Heart left ventricle (tissue), 16 donors: Measurements from ENCODE around the gene KRTCAP2. TPM values are rescaled to one million over a fixed set of nuclear protein-coding genes. Genes with fewer than 3 reads are reported as not detected.
"Not testable (repeated sequence)": the region's sequence is repeated elsewhere in the genome, so short reads cannot be mapped to it uniquely, and the experiment has no call there.

Experiments used
- ATAC-seq, 4 donors: fragments of 200-7000 bp; cut with Tn5 transposase; one replicate each; pipeline ENCODE4 v1.9.1; 2020 to 2022; ENCODE audit warnings: moderate library complexity in 4 of 4, mild to moderate bottlenecking in 3 of 4, moderate number of reproducible peaks in 1 of 4
- DNase-seq, 5 donors: peaks; one replicate each; pipeline ENCODE4 v3.0.0-alpha.2; 2020
- H3K27ac ChIP-seq, 12 donors: fragments of 200-600 bp; sonication (generic) in 4 of 12; one replicate each; pipeline versions ENCODE4 v1.5.0 to v1.8.0; 2016 to 2022; ENCODE audit warnings: mild to moderate bottlenecking in 2 of 12
- H3K27me3 ChIP-seq, 9 donors: fragments of 200-600 bp; sonication (generic) in 2 of 9; one replicate each; pipeline versions ENCODE4 v1.5.1 to v1.8.0; 2016 to 2022; ENCODE audit warnings: mild to moderate bottlenecking in 3 of 9
- H3K36me3 ChIP-seq, 9 donors: fragments of 200-600 bp; sonication (generic) in 2 of 9; one replicate each; pipeline versions ENCODE4 v1.5.0 to v1.8.0; 2018 to 2022; ENCODE audit warnings: mild to moderate bottlenecking in 2 of 9
- H3K4me1 ChIP-seq, 12 donors: fragments of 200-600 bp; sonication (generic) in 4 of 12; one replicate each; pipeline versions ENCODE4 v1.5.0 to v1.8.0; 2016 to 2022; ENCODE audit warnings: mild to moderate bottlenecking in 3 of 12
- H3K4me3 ChIP-seq, 12 donors: fragments of 200-600 bp; sonication (generic) in 4 of 12; one replicate each; pipeline versions ENCODE4 v1.5.0 to v1.8.0; 2017 to 2022; ENCODE audit warnings: mild to moderate bottlenecking in 9 of 12, moderate library complexity in 4 of 12
- H3K9me3 ChIP-seq, 12 donors: fragments of 200-600 bp; sonication (generic) in 4 of 12; one replicate each; pipeline versions ENCODE4 v1.5.0 to v1.8.0; 2016 to 2022; ENCODE audit warnings: mild to moderate bottlenecking in 1 of 12
- CTCF ChIP-seq, 12 donors: fragments of 200-600 bp; sonication (generic) in 4 of 12; IDR thresholded peaks; one replicate each; pipeline versions ENCODE4 v1.5.0 to v1.8.0; 2018 to 2022; ENCODE audit warnings: antibody characterized with exemption in 12 of 12, mild to moderate bottlenecking in 5 of 12
- POLR2A ChIP-seq, 2 donors: fragments of 450-650 bp; IDR thresholded peaks; one replicate each; pipeline ENCODE4 v1.6.1; 2017; ENCODE audit warnings: antibody characterized with exemption in 2 of 2, mild to moderate bottlenecking in 2 of 2, moderate library complexity in 2 of 2
- WGBS, 4 donors: extraction: QIAGEN DNeasy Blood & Tissue Kit in 2 of 4; methylation state at CpG; one replicate each; pipeline versions ENCODE4 v1.1.5 to v1.1.7; 2013 to 2018; 5-methylcytosine and 5-hydroxymethylcytosine counted together
- intact Hi-C, 10 donors: fragments of 100-400 bp; cut with DNase I; formaldehyde crosslinking; loops; one replicate each; pipeline versions ENCODE4 v1.11.1 to v1.14.2; 2022
- polyA plus RNA-seq, 2 donors: library from polyadenylated mRNA; stranded (reverse); fragments of 200-250 nt; gene quantifications; one replicate each; pipeline ENCODE4 v1.2.3, GENCODE V29; 2013
- total RNA-seq, 9 donors: library from RNA; depleted of rRNA in 2 of 9; stranded (reverse); fragments of >200 nt in 2 of 9; fragmentation: NEBNext Ultra II Directional in 3 of 9; extraction: Animal tissue kit (Norgen Biotek cat#: 25700) in 3 of 9; gene quantifications; one replicate each; pipeline versions ENCODE4 v1.1.0 to v1.2.4, GENCODE V29; 2016 to 2023
- donor health status: ischemic (EF 13 %, LVEDD 7.1; RV severe dilation, severe dysfunction).
- donor health status: healthy with polysubstance abuse.
- donor health status: DM: no; HTN: yes; CAD: no.
- donor health status: DM: no; HTN: no; CAD: no.
- donor health status: ischemic (EF 25% LVEDD 6.9; RV normal size, moderate dysfunction).
- donor health status: ischemic (EF 25% LVEDD 5.7; RV mildly dilated, moderate dysfunction).
- donor health status: healthy.
- donor health status: DM: yes; HTN: yes; CAD: no.
- donor health status: ischemic (EF 35%, LVEDD 5.7; RV mildly dilated, moderate dysfunction).
- donor health status: nonischemic (EF 11% LVEDD 7.7; RV severe dilation, severe dysfunction).
- donor health status: DM: yes; HTN: yes; CAD: no.
- donor health status: PGD.
- donor health status: ischemic (EF 29% LVEDD 5.4; RV normal size, mild dysfunction).
- donor health status: nonischemic (EF 23%, LVEDD 6.1; RV moderate dilation, normal function).

The KRTCAP2 gene
- total and polyA plus RNA-seq, 11 donors, result 106 to 283 (median 134) TPM

GRCh38 chr1:155169541-155169940 lies 3.6 kb downstream of the KRTCAP2 start:
- Histone ChIP-seq H3K27ac (no peak overlapping the region), H3K4me1 (peaks cover 0 to 53% (median 42%) of the 10 kb centered on the region in 12 donors), H3K36me3 (peaks cover 0 to 31% (median 24%) of the 10 kb centered on the region in 9 donors), H3K9me3 (peaks cover 0 to 6% (median 0%) of the 10 kb centered on the region in 12 donors), H3K27me3 (peaks cover 2 to 13% (median 7%) of the 10 kb centered on the region in 9 donors), H3K4me3 (no peak overlapping the region)
- ATAC-seq, result no peak
- intact Hi-C loops, result loop anchor here in 4 of 10 donors (1.0 to 5.0 kb wide), 3 partner anchors 42 to 78 kb away; partner anchors contain the start of gene EFNA1 (in 3 of the 4)
- no peak for DNase-seq
- no peak for TF ChIP-seq POLR2A (IDR thresholded peaks at IDR 0.05)
- no peak for TF ChIP-seq CTCF (IDR thresholded peaks at IDR 0.05)
- WGBS, 4 donors, result 75 to 84% (median 78%) methylated on average over 5 of the region's 5 CpGs

GRCh38 chr1:155168456-155169210 lies 4.5 kb downstream of the KRTCAP2 start:
- no peak overlapping the region for H3K27ac ChIP-seq
- peaks cover 0 to 31% (median 24%) of the 10 kb centered on the region in 9 donors for H3K36me3 ChIP-seq
- H3K4me1 ChIP-seq, result peaks cover 0 to 44% (median 36%) of the 10 kb centered on the region in 12 donors
- no peak for ATAC-seq
- intact Hi-C loops, result loop anchor here in 6 of 10 donors (1.0 to 5.0 kb wide), 3 partner anchors 41 to 77 kb away; partner anchors contain the start of gene EFNA1 (in 3 of the 6)
- TF ChIP-seq POLR2A (IDR thresholded peaks at IDR 0.05) (no peak), CTCF (IDR thresholded peaks at IDR 0.05) (no peak)
- WGBS, 4 donors, result 75 to 85% (median 80%) methylated on average over 10 of the region's 10 CpGs
- peaks cover 0 to 9% (median 0%) of the 10 kb centered on the region in 12 donors for H3K9me3 ChIP-seq
- no peak for DNase-seq
- H3K4me3 ChIP-seq, result no peak overlapping the region
- H3K27me3 ChIP-seq, result peaks cover 0 to 8% (median 0%) of the 10 kb centered on the region in 9 donors

GRCh38 chr1:155168105-155168445 lies 5.0 kb downstream of the KRTCAP2 start:
- H3K27ac ChIP-seq, result peak overlapping the region in 3 of 12 donors; percentile 67 to 79 (median 77)
- peaks cover 0 to 31% (median 24%) of the 10 kb centered on the region in 9 donors for H3K36me3 ChIP-seq
- not testable (repeated sequence) for H3K27me3 ChIP-seq, ATAC-seq, DNase-seq, H3K9me3 ChIP-seq
- peak in 1 of 12 donors; percentile 8 for TF ChIP-seq CTCF (IDR thresholded peaks at IDR 0.05)
- 43 to 56% (median 47%) methylated on average over 4 of the region's 4 CpGs for WGBS, 4 donors
- H3K4me1 ChIP-seq, result peaks cover 0 to 40% (median 34%) of the 10 kb centered on the region in 12 donors
- intact Hi-C loops, result loop anchor here in 6 of 10 donors (1.0 to 5.0 kb wide), 3 partner anchors 41 to 77 kb away; partner anchors contain the start of gene EFNA1 (in 3 of the 6)
- peak overlapping the region in 1 of 12 donors; percentile 28 for H3K4me3 ChIP-seq
